GM18867 (cell line): ENCODE measurements around the gene TMPRSS13.
"Not testable (repeated sequence)": the region's sequence is repeated elsewhere in the genome, so short reads cannot be mapped to it uniquely, and the experiment has no call there.

Source experiments
- ATAC-seq: cut with Tn5 transposase; IDR thresholded peaks from one replicate; pipeline ENCODE4 v1.9.1; 2021; ENCODE audit warnings: mild to moderate bottlenecking, moderate library complexity; ENCODE audit not compliant: unreplicated experiment

The TMPRSS13 gene

DNA sequence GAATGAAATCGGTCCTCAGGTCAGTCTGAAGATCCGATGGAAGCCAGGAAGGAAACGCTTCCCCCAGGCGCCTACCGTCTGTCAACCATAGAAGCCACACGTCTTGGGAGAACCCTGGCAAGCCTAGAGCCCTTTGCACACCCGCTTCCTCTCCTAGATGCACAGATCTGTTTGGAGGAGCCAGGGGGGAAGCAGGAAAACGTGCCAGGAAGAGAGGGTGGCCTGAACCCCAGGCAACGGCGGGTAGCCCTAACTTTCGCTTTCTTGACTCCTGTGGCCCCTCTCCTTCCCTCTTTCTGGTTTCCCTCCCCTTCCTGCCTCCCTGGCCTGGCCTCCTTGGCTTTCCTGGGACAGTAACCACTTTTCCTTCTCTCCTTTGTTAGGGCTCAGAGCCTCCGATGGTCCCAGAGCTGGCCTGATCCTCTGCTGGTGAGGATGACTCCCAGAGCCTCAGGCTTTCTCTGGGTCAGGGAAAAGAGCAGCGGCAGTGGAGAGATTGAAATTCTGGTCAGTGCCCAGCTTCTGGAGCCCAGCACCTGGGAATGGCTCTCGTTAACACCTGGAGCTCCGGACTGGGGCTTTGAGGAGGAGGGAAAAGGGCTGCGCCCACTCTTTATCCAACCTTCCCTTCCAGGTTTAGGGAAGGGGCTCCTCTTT is 54.8 kb downstream of the TMPRSS13 start:
- no peak for ATAC-seq

DNA sequence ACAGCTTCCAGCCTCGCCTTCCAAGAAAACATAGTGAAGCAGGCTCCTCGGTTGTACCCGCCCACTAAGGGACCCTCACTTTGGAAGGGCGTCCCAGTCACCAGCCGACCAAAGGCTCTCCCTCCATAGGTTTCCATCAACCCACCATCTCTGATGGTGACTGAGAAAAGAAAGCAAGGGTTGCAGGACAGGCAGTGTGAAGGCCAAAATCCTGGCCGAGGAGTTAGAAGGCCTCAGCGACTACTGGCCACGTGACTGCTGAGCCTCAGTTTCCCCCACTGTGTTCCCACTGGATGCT is 55.4 kb downstream of the TMPRSS13 start:
- ATAC-seq = no peak

GRCh38 chr11:117872975-117873827 is 56.0 kb downstream of the TMPRSS13 start:
- ATAC-seq = no peak

- no peak for ATAC-seq
These were observed 56.7 kb downstream of the TMPRSS13 start for GRCh38 chr11:117872420-117872961.

DNA sequence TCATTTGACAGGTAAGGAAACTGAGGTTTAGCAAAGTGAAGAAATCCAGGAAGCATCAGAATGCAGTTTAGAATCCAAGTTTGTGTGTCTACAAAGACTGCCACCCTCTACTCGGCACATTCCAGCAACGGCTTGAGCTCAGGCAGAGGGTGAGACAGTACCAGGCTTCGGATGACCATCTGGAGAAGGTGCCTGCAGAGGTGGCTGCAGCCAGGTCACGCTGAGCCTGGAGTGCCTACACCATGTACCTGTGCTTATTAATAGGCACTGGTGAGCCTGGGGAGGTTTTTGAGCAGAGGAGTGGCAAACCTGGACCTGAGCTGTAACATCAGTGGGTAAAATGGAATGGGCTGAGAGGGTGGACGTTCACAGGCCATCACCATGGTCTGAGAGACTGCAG is 57.4 kb downstream of the TMPRSS13 start:
- no peak for ATAC-seq

GRCh38 chr11:117871160-117871559 is 58.0 kb downstream of the TMPRSS13 start:
- ATAC-seq = no peak

GRCh38 chr11:117870103-117870952 is 58.9 kb downstream of the TMPRSS13 start:
- ATAC-seq = no peak

DNA sequence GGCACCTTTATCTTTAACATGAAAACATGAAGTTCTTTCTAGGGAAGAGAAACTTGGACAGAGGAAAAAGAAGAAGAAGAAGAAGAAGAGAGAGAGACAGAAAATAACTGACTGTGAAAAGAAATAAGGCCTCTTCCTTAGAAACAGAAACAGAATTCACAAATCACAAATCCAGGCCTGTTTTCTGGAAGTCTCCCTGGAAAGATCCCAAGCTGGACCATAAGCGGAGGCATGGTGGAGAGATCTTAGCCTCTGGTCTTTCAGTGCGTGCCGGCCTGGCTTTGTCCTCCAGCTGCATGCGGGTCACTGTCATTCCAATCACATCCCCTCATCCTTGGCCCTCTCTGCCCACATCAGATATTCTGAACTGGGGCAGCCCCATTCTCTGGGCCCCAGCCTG is 59.6 kb downstream of the TMPRSS13 start:
- ATAC-seq = no peak

DNA sequence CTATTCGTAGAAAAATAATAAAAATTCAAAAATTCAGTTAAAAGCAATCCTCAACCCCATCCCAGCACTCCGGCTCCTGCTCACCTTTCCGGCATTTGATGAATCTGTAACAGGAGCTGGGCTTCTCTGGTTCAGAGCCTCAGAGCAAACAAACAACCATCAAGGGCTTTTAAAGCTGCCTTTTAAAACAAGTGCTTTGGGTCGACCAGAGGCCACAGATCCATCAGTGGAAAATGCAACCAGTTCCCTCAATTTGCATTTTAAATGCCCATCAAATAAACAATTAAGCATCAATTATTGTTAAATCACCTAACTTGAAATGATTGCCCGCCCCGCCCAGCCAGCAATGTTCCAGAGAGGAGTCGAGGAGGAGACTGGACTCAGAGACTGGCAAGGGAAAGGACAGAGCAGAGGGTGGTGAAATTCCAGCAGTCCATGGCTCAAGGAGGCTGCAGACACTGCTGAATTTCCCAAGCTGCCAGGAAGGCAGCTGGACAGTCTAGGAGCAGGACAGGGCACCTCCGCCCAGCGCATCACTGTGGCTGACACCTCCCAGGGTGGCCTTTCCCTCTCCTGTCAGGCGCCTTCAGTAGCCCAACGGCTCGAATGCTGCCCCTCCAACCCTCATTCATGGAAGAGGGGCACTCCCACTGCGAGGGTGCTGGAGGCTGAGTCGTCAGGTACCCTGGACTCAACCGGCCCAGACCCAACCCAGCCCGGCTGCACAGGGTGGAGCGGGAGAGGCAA is 60.2 kb downstream of the TMPRSS13 start:
- ATAC-seq = no peak

DNA sequence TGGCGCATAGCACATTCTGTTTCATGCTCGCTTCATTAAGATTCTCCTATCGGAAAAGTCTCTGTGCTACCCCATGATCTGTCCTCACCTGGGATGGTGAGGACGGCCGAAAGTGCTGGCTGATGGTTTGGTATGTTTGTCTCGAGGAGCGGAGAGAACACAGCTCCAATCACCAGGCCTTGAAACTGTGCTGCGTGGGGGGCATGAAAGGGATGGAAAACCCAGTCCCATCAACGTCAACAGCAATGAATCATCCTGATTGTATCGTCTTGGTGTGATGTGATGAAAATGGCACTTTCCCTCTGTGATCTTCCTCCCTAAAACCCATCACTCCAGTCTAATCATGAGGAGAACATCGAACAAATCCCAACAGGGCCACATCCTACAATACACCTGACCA is 61.1 kb downstream of the TMPRSS13 start:
- no peak for ATAC-seq

DNA sequence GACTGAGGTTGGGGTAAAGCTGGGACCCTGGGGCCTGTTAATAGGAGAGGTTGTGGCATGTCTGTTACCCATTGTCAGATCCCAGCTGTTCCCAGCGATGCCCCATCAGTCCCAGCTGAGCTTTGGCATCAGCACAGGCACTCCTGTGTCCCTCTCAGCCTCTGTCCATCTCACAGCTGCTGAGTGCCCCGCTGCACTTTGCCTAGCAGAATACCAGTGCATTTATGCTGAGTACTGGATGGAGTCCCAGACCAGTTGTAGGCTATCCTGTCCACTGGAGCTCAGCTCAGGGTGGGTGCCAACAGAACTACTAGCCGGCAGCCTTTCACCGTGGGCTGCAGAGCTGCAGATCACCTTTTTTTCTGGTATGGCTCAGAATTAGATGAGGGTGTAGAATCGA is 62.7 kb downstream of the TMPRSS13 start:
- no peak for ATAC-seq

DNA sequence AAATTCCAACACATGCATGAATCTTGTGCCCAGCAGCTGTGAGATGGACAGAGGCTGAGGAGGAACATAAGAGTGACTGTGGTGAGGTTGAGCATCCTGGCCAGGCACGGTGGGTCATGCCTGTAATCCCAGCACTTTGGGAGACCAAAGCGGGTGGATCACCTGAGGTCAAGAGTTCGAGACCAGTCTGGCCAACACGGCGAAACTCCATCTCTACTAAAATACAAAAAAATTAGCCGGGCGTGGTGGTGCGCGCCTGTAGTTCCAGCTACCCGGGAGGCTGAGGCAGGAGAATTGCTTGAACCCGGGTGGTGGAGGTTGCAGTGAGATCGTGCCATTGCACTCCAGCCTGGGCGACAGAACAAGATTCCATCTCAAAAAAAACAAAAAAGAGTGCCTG is 63.7 kb downstream of the TMPRSS13 start:
- ATAC-seq = not testable (repeated sequence)

DNA sequence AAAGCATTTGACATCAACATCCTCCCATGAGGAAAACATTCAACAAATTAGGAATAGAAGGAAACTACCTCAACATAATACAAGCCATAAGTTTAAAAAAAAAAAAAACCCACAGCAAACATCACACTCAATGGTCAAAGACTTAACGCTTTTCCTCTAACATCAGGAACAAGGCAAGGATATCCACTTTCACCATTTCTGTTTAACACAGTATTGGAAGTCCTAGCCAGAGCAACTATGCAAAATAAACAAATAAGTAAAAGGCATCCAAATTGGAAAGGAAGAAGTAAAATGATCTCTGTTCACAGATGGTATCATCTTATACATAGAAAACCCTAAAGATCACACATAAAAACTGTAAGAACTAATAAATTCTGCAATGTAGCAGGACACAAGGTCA is 65.8 kb downstream of the TMPRSS13 start:
- no peak for ATAC-seq

GRCh38 chr11:117862753-117863152 is 66.4 kb downstream of the TMPRSS13 start:
- no peak for ATAC-seq

DNA sequence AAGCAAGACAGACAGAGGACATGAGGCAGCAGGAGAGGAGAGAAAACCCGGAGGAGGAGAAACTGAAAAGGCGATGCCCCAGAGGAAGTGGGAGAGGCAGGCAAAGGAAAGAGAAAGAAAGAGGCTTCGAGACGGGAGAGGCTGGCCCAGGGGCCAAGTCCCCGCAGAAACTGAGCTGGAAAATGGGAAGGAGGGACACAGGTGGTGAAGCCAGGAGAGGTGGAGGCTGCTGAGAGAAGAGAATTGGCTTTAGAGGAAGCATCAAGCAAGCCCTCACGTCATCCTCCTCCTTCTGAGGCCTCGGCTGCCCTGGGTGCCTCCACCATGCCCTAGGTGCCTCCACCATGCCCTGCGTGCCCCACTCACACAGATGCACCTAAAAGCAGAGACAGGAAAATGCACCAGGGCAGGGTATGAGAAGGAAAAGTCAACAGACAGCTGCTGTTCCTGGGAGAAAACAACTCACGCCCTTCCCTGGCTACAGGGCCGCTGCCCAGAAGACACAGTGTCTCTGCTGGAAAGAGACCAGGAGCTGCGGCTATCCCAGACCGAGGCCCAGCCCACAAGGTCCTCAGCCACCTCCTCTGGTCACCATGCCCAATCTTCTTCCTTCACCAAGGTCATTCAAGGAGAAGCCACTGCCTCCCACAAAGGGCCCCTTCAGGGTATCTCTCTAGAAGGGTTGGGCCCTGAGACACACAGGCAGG is 67.0 kb downstream of the TMPRSS13 start:
- ATAC-seq = no peak

DNA sequence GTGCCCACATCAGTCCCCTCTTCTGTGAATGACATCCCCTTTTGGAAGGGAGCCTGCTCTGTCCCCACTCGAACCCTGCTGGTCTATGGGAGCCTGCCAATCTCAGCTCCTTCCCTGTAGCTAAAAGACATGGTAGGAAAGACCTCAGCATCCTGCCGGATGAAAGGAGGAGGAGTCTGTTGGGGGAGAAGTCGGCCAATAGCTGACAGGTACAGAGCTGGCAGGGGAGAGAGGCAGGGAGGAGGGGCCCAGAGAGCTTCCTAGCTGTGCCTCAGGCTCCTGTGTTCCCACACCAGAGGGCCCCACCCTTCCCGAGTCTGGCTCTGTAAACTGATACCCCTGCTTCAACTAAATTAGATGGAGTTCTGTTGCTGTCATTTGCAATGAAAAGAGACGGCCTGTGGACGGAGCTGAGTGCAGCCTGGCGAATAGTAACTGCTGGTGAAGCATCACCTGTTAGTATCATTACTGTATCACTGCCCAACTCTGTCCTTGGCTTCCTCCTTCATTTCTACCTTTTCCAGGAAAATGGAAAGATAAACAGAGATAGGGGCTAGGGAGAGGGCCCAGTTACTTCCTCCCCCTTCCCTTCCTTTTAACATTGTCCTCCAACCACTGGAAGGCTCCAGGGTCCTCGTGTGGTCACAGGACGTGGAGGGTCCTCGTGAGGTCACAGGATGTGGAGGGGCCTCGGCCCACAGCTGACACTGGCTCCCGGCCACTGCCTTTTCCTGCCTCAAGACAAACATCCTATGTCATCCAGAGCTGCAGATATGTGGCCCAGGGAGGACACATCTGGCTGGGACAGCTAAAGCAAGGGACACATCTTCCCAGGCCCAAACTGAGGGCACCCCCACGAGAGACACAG is 67.8 kb downstream of the TMPRSS13 start:
- ATAC-seq = no peak

DNA sequence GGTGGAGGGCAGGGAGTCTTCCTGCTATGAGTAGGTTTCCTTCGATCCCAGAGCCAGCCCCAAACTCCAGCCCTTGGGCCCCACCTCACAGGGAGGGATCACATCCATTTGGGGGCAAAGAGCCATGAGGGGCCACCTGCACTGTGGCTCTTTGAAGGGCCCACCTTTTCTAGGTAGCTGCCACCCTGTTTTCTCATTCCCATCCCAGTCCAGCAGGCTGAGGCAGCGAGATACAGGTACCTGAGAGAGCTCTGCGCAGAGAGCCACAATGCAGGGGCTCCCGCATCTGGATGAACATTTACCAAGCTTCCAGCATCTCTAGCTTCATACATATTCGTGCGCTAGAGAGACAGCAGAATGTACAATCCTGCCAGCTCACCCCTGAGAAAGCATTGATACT is 69.1 kb downstream of the TMPRSS13 start:
- ATAC-seq = no peak

- no peak for ATAC-seq
These were observed 69.6 kb downstream of the TMPRSS13 start for GRCh38 chr11:117859488-117860112.

- no peak for ATAC-seq
These were observed 70.1 kb downstream of the TMPRSS13 start for GRCh38 chr11:117859061-117859460.
